Measurements from ENCODE around the gene VGLL4.

The VGLL4 gene

DNA sequence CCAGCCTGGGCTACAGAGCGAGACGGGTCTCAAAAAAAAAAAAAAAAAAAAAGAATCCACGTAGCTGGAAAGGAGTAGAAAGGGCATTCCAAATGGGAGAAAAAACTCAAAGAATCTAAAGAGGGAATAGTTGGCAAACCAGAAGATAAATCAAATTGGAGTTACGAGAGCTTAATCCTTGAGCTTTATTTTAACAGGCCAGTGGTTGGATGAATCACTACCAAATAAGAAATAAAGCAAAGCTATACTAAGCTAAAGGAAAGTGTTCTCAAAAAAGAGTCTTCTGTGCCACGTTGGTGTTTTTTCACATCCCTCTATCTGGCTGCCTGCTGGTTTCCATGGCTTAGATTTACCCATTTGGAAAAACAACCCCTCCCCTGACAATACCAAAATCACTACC is 14.0 kb downstream of the VGLL4 start:
- no peak overlapping the region for H3K4me3 ChIP-seq (replicated peaks; ENCODE audit: insufficient read depth, low read length)
- H3K27me3 ChIP-seq (ENCODE audit: insufficient read depth, poor library complexity, severe bottlenecking), result no peaks in the 10 kb centered on the region
- no peak for TF ChIP-seq GABPA (IDR thresholded peaks at IDR 0.05; ENCODE audit: low read depth)
- H3K27ac ChIP-seq (replicated peaks), result no peak overlapping the region
- no peak for DNase-seq (ENCODE audit: low read depth in 1 of 2, low spot score in 1 of 2)

DNA sequence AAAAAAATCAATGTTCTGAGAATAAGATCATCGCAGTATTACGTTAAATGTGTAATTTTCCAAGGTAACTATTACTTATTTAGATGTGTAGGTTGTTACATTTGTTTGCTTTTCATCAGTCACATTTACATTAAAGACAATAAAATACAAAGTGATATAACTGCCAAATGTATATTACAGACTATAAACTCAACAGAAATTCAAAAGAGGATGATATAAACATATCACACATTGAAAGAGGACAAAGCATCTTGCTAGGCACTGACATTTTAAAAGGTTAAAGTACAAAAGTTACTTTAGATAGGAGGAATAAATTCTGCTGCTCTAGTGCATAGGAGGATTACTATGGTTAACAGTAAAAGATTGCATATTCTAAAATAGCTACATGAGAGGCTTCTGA is 16.1 kb downstream of the VGLL4 start:
- DNase-seq (ENCODE audit: low read depth in 1 of 2, low spot score in 1 of 2), result no peak
- TF ChIP-seq, protein P1, sequence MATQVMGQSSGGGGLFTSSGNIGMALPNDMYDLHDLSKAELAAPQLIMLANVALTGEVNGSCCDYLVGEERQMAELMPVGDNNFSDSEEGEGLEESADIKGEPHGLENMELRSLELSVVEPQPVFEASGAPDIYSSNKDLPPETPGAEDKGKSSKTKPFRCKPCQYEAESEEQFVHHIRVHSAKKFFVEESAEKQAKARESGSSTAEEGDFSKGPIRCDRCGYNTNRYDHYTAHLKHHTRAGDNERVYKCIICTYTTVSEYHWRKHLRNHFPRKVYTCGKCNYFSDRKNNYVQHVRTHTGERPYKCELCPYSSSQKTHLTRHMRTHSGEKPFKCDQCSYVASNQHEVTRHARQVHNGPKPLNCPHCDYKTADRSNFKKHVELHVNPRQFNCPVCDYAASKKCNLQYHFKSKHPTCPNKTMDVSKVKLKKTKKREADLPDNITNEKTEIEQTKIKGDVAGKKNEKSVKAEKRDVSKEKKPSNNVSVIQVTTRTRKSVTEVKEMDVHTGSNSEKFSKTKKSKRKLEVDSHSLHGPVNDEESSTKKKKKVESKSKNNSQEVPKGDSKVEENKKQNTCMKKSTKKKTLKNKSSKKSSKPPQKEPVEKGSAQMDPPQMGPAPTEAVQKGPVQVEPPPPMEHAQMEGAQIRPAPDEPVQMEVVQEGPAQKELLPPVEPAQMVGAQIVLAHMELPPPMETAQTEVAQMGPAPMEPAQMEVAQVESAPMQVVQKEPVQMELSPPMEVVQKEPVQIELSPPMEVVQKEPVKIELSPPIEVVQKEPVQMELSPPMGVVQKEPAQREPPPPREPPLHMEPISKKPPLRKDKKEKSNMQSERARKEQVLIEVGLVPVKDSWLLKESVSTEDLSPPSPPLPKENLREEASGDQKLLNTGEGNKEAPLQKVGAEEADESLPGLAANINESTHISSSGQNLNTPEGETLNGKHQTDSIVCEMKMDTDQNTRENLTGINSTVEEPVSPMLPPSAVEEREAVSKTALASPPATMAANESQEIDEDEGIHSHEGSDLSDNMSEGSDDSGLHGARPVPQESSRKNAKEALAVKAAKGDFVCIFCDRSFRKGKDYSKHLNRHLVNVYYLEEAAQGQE (IDR thresholded peaks at IDR 0.05; ENCODE audit: insufficient replicate concordance, low read depth), result no peak
- no peak for TF ChIP-seq POLR2AphosphoS5 (IDR thresholded peaks at IDR 0.05; ENCODE audit: low read depth)
- no peaks in the 10 kb centered on the region for H3K27me3 ChIP-seq (ENCODE audit: insufficient read depth, poor library complexity, severe bottlenecking)
- no peak overlapping the region for H3K27ac ChIP-seq (replicated peaks)
- no peak overlapping the region for H3K4me3 ChIP-seq (replicated peaks; ENCODE audit: insufficient read depth, low read length)

DNA sequence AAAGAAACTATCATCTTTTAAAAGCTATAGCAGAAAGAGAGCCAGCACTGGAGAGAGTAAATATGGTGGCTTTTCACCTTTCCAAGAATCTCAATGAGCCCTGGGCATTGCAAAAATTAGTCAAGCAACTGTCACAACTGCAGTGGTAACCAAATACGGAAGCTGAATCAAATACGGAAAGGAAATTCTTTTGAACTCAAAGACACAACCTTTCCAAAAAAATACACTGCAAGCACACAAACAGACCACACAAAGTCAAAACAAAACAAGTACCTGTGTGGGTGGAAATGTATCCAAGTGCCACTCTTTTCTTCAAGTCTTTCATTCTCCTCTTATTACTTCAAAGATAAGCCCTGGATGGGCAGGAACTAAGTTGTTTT is 17.6 kb downstream of the VGLL4 start:
- DNase-seq (ENCODE audit: low read depth in 1 of 2, low spot score in 1 of 2), result peak in 1 of 2 experiments; percentile 54
- no peak overlapping the region for H3K4me3 ChIP-seq (replicated peaks; ENCODE audit: insufficient read depth, low read length)
- TF ChIP-seq, protein P1 (IDR thresholded peaks at IDR 0.05; ENCODE audit: insufficient replicate concordance, low read depth), result no peak
- TF ChIP-seq POLR2AphosphoS5 (IDR thresholded peaks at IDR 0.05; ENCODE audit: low read depth), result no peak; the same call in 1 of the 2 replicates
- TF ChIP-seq, protein P2, sequence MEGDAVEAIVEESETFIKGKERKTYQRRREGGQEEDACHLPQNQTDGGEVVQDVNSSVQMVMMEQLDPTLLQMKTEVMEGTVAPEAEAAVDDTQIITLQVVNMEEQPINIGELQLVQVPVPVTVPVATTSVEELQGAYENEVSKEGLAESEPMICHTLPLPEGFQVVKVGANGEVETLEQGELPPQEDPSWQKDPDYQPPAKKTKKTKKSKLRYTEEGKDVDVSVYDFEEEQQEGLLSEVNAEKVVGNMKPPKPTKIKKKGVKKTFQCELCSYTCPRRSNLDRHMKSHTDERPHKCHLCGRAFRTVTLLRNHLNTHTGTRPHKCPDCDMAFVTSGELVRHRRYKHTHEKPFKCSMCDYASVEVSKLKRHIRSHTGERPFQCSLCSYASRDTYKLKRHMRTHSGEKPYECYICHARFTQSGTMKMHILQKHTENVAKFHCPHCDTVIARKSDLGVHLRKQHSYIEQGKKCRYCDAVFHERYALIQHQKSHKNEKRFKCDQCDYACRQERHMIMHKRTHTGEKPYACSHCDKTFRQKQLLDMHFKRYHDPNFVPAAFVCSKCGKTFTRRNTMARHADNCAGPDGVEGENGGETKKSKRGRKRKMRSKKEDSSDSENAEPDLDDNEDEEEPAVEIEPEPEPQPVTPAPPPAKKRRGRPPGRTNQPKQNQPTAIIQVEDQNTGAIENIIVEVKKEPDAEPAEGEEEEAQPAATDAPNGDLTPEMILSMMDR (IDR thresholded peaks at IDR 0.05; ENCODE audit: insufficient read depth, low read length), result no peak
- TF ChIP-seq SPI1 (IDR thresholded peaks at IDR 0.05; ENCODE audit: borderline replicate concordance, low read depth), result no peak
- no peak for TF ChIP-seq GABPA (IDR thresholded peaks at IDR 0.05; ENCODE audit: low read depth)
- H3K27me3 ChIP-seq (ENCODE audit: insufficient read depth, poor library complexity, severe bottlenecking), result no peaks in the 10 kb centered on the region
- peak overlapping the region; percentile 66 for H3K27ac ChIP-seq (replicated peaks)

DNA sequence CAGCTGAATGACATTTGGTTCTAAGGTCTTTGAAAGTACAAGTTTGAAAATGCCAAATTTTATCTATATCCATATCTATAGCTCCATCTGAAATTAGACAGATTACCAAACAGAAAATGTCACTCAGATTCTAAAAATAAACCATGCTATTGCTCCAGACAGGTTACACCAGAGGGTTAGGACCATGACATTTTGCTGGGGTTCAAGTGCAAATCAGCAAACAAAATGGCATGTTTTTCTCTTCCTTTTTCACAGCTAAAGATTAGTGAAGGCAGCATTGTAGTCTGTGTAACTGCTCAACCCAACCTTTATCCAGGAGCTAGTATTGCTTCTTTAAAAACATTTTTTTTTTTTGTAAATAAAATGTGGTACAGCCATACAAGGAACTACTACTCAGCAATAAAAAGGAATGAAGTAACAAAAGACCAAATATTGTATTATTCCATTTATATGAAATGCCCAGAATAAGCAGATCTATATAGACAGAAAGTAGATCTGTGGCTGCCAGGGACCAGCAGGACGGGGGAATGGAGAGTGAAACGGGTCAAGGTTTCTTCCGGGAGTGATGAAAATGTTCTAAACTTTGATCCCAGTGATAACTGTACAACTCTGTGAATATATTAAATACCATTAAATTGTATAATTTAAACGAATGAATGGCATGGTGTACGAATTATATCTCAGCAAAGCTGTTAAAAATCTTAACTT is 18.2 kb downstream of the VGLL4 start:
- DNase-seq (ENCODE audit: low read depth in 1 of 2, low spot score in 1 of 2), result no peak
- no peaks in the 10 kb centered on the region for H3K27me3 ChIP-seq (ENCODE audit: insufficient read depth, poor library complexity, severe bottlenecking)

More for the DNA sequence above, 18.2 kb downstream of the VGLL4 start:
- peak overlapping the region; percentile 66 for H3K27ac ChIP-seq (replicated peaks)
- TF ChIP-seq POLR2AphosphoS5 (IDR thresholded peaks at IDR 0.05; ENCODE audit: low read depth), result no peak
- TF ChIP-seq GABPA (IDR thresholded peaks at IDR 0.05; ENCODE audit: low read depth), result no peak
- TF ChIP-seq, protein P2 (IDR thresholded peaks at IDR 0.05; ENCODE audit: insufficient read depth, low read length), result no peak
- no peak for TF ChIP-seq SPI1 (IDR thresholded peaks at IDR 0.05; ENCODE audit: borderline replicate concordance, low read depth)
- TF ChIP-seq, protein P1 (IDR thresholded peaks at IDR 0.05; ENCODE audit: insufficient replicate concordance, low read depth), result no peak
- H3K4me3 ChIP-seq (replicated peaks; ENCODE audit: insufficient read depth, low read length), result no peak overlapping the region

Measured in HL-60 (cell line).